ENCODE data around the gene C3orf52. TPM values are rescaled to one million over a fixed set of nuclear protein-coding genes. Genes with fewer than 3 reads are reported as not detected.

Gene C3orf52
- total and polyA plus RNA-seq, 2 experiments from 2014 or later, result 8.1 to 16.6 TPM

DNA sequence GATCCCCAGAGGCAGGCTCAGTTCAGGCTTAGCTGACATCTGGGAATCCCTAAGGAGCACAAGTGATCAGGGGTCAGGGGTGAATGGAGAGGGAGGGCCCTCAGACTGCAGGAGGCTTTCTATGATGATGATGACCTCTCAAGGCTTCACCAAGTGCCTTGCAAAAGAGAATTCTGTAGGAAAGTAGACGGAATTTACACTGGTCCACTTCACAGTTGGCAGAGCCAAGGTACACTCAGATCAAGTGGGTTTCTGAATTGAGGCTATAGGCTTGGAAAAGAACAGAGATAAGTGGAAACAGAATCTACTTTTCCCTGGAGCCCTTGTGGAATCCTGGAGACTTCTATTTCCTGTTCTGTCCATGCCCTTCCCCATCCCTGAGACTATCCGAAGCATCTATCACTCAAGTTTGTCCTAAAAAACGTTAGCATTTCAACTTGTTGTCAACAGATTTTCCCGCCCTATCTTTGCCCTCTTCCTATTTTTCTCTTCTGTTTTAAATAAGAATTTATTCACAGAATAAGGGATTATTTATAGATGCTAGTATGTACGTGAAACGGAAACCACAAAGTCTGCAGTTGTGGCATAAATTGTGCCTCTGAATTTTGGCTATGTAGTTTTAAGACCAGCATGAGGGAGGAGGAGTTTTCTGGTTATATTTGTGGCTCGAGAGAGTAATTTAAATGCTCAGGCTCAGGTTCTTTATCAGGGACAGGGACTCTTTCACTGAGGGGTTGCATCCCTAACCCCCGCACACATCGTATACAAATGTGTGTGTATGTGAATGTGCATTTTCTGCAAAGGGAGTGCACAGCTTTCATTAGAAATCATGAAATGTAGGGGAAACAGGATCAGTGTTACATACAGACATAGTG lies 34.0 kb downstream of the C3orf52 start:
- Mint-ChIP-seq H3K36me3 (ENCODE audit: low read depth) (peaks cover 14% of the 10 kb centered on the region; the same call in 2 of the 3 replicates), H3K27me3 (ENCODE audit: insufficient read depth, low read depth, poor library complexity) (peaks cover 3% of the 10 kb centered on the region), H3K4me3 (no peak overlapping the region), H3K9me3 (no peaks in the 10 kb centered on the region), H3K27ac (0 out of 2 replicates have a peak overlapping the region, but pooled peaks have one; percentile 5), H3K4me1 (peaks cover 22% of the 10 kb centered on the region)
- H2AFZ ChIP-seq, result no peak overlapping the region
- peaks cover 21% of the 10 kb centered on the region for H3K4me1 ChIP-seq (ENCODE audit: insufficient read depth)
- DNase-seq (ENCODE audit: low spot score) (no peak), ATAC-seq (peak; percentile 41; the same call in 2 of the 3 replicates)
- no peak overlapping the region for H3K27ac ChIP-seq (ENCODE audit: low read depth)
- H3F3A ChIP-seq (replicated peaks; ENCODE audit: low read depth), result no peaks in the 10 kb centered on the region
- no peaks in the 10 kb centered on the region for H4K20me1 ChIP-seq (replicated peaks; ENCODE audit: insufficient read depth)
- H3K4me3 ChIP-seq, result no peak overlapping the region
- H3K27me3 ChIP-seq (ENCODE audit: insufficient read depth), result no peaks in the 10 kb centered on the region
- H3K9me2 ChIP-seq (ENCODE audit: insufficient read depth), result no peaks in the 10 kb centered on the region
- H3K79me2 ChIP-seq (replicated peaks; ENCODE audit: insufficient read depth), result no peaks in the 10 kb centered on the region
- H3K4me2 ChIP-seq, result no peak overlapping the region
- H3K36me3 ChIP-seq (ENCODE audit: insufficient read depth), result no peaks in the 10 kb centered on the region; the same call in none of the 2 replicates
- TF ChIP-seq, protein P1, sequence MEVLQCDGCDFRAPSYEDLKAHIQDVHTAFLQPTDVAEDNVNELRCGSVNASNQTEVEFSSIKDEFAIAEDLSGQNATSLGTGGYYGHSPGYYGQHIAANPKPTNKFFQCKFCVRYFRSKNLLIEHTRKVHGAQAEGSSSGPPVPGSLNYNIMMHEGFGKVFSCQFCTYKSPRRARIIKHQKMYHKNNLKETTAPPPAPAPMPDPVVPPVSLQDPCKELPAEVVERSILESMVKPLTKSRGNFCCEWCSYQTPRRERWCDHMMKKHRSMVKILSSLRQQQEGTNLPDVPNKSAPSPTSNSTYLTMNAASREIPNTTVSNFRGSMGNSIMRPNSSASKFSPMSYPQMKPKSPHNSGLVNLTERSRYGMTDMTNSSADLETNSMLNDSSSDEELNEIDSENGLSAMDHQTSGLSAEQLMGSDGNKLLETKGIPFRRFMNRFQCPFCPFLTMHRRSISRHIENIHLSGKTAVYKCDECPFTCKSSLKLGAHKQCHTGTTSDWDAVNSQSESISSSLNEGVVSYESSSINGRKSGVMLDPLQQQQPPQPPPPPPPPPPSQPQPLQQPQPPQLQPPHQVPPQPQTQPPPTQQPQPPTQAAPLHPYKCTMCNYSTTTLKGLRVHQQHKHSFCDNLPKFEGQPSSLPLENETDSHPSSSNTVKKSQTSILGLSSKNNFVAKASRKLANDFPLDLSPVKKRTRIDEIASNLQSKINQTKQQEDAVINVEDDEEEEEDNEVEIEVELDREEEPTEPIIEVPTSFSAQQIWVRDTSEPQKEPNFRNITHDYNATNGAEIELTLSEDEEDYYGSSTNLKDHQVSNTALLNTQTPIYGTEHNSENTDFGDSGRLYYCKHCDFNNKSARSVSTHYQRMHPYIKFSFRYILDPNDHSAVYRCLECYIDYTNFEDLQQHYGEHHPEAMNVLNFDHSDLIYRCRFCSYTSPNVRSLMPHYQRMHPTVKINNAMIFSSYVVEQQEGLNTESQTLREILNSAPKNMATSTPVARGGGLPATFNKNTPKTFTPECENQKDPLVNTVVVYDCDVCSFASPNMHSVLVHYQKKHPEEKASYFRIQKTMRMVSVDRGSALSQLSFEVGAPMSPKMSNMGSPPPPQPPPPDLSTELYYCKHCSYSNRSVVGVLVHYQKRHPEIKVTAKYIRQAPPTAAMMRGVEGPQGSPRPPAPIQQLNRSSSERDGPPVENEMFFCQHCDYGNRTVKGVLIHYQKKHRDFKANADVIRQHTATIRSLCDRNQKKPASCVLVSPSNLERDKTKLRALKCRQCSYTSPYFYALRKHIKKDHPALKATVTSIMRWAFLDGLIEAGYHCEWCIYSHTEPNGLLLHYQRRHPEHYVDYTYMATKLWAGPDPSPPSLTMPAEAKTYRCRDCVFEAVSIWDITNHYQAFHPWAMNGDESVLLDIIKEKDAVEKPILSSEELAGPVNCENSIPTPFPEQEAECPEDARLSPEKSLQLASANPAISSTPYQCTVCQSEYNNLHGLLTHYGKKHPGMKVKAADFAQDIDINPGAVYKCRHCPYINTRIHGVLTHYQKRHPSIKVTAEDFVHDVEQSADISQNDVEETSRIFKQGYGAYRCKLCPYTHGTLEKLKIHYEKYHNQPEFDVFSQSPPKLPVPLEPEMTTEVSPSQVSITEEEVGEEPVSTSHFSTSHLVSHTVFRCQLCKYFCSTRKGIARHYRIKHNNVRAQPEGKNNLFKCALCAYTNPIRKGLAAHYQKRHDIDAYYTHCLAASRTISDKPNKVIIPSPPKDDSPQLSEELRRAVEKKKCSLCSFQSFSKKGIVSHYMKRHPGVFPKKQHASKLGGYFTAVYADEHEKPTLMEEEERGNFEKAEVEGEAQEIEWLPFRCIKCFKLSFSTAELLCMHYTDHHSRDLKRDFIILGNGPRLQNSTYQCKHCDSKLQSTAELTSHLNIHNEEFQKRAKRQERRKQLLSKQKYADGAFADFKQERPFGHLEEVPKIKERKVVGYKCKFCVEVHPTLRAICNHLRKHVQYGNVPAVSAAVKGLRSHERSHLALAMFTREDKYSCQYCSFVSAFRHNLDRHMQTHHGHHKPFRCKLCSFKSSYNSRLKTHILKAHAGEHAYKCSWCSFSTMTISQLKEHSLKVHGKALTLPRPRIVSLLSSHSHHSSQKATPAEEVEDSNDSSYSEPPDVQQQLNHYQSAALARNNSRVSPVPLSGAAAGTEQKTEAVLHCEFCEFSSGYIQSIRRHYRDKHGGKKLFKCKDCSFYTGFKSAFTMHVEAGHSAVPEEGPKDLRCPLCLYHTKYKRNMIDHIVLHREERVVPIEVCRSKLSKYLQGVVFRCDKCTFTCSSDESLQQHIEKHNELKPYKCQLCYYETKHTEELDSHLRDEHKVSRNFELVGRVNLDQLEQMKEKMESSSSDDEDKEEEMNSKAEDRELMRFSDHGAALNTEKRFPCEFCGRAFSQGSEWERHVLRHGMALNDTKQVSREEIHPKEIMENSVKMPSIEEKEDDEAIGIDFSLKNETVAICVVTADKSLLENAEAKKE (CRISPR knock-in tag; IDR thresholded peaks at IDR 0.05), result no peak
- TF ChIP-seq EZH2phosphoT487 (IDR thresholded peaks at IDR 0.05; ENCODE audit: unreplicated experiment) (no peak), CREB1 (CRISPR knock-in tag; IDR thresholded peaks at IDR 0.05; ENCODE audit: low read depth) (no peak), NANOG (IDR thresholded peaks at IDR 0.05; ENCODE audit: borderline replicate concordance) (no peak), STAT1 (IDR thresholded peaks at IDR 0.05; ENCODE audit: unreplicated experiment) (no peak), JUNB (IDR thresholded peaks at IDR 0.05; ENCODE audit: unreplicated experiment) (no peak), ZNF331 (CRISPR knock-in tag; IDR thresholded peaks at IDR 0.05; ENCODE audit: low read depth) (no peak), POLR2AphosphoS5 (IDR thresholded peaks at IDR 0.05; ENCODE audit: low read depth) (no peak), ZNF114 (CRISPR knock-in tag; IDR thresholded peaks at IDR 0.05) (no peak), EZH2 (IDR thresholded peaks at IDR 0.05; ENCODE audit: low read depth, unreplicated experiment) (no peak)
- TF ChIP-seq, protein P2, sequence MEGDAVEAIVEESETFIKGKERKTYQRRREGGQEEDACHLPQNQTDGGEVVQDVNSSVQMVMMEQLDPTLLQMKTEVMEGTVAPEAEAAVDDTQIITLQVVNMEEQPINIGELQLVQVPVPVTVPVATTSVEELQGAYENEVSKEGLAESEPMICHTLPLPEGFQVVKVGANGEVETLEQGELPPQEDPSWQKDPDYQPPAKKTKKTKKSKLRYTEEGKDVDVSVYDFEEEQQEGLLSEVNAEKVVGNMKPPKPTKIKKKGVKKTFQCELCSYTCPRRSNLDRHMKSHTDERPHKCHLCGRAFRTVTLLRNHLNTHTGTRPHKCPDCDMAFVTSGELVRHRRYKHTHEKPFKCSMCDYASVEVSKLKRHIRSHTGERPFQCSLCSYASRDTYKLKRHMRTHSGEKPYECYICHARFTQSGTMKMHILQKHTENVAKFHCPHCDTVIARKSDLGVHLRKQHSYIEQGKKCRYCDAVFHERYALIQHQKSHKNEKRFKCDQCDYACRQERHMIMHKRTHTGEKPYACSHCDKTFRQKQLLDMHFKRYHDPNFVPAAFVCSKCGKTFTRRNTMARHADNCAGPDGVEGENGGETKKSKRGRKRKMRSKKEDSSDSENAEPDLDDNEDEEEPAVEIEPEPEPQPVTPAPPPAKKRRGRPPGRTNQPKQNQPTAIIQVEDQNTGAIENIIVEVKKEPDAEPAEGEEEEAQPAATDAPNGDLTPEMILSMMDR (conservative IDR thresholded peaks at IDR 0.05; ENCODE audit: low read depth in 2 of 2), result no peak
- TF ChIP-seq, protein P3, sequence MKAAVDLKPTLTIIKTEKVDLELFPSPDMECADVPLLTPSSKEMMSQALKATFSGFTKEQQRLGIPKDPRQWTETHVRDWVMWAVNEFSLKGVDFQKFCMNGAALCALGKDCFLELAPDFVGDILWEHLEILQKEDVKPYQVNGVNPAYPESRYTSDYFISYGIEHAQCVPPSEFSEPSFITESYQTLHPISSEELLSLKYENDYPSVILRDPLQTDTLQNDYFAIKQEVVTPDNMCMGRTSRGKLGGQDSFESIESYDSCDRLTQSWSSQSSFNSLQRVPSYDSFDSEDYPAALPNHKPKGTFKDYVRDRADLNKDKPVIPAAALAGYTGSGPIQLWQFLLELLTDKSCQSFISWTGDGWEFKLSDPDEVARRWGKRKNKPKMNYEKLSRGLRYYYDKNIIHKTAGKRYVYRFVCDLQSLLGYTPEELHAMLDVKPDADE (IDR thresholded peaks at IDR 0.05), result no peak
- TF ChIP-seq, protein P4, sequence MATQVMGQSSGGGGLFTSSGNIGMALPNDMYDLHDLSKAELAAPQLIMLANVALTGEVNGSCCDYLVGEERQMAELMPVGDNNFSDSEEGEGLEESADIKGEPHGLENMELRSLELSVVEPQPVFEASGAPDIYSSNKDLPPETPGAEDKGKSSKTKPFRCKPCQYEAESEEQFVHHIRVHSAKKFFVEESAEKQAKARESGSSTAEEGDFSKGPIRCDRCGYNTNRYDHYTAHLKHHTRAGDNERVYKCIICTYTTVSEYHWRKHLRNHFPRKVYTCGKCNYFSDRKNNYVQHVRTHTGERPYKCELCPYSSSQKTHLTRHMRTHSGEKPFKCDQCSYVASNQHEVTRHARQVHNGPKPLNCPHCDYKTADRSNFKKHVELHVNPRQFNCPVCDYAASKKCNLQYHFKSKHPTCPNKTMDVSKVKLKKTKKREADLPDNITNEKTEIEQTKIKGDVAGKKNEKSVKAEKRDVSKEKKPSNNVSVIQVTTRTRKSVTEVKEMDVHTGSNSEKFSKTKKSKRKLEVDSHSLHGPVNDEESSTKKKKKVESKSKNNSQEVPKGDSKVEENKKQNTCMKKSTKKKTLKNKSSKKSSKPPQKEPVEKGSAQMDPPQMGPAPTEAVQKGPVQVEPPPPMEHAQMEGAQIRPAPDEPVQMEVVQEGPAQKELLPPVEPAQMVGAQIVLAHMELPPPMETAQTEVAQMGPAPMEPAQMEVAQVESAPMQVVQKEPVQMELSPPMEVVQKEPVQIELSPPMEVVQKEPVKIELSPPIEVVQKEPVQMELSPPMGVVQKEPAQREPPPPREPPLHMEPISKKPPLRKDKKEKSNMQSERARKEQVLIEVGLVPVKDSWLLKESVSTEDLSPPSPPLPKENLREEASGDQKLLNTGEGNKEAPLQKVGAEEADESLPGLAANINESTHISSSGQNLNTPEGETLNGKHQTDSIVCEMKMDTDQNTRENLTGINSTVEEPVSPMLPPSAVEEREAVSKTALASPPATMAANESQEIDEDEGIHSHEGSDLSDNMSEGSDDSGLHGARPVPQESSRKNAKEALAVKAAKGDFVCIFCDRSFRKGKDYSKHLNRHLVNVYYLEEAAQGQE (IDR thresholded peaks at IDR 0.05; ENCODE audit: unreplicated experiment), result no peak

Measured in GM23338 (cell line).